Vagina (tissue), 2 donors: ENCODE data around the gene PAPPA. TPM values are rescaled to one million over a fixed set of nuclear protein-coding genes. Genes with fewer than 3 reads are reported as not detected.

Source experiments
- DNase-seq, 2 donors: peaks; one replicate each; pipeline ENCODE4 v3.0.0-alpha.2; 2017; ENCODE audit errors: extremely low spot score in 2 of 2
- H3K27ac ChIP-seq: fragments of 200-600 bp; sonication (generic); one replicate; pipeline ENCODE4 v1.5.1; 2019
- H3K27me3 ChIP-seq: fragments of 200-600 bp; sonication (generic); one replicate; pipeline ENCODE4 v1.5.1; 2019
- H3K36me3 ChIP-seq, 2 donors: fragments of 200-600 bp; sonication (generic); one replicate each; pipeline ENCODE4 v1.5.1; 2017 to 2019
- H3K4me1 ChIP-seq: fragments of 200-600 bp; sonication (generic); one replicate; pipeline ENCODE4 v1.5.1; 2019
- H3K4me3 ChIP-seq, 2 donors: fragments of 200-600 bp; sonication (generic); 1 replicate in 1 of 2; 2 replicates in 1 of 2; pipeline ENCODE4 v1.5.1; 2016 to 2019
- H3K9me3 ChIP-seq: fragments of 200-600 bp; sonication (generic); one replicate; pipeline ENCODE4 v1.5.1; 2019
- POLR2A ChIP-seq, 2 donors: fragments of 450-650 bp; IDR thresholded peaks; one replicate each; pipeline ENCODE4 v1.6.1; 2017; ENCODE audit warnings: antibody characterized with exemption in 2 of 2, mild to moderate bottlenecking in 2 of 2, moderate library complexity in 2 of 2
- POLR2AphosphoS5 ChIP-seq, 2 donors: sonication (generic); formaldehyde crosslinking; IDR thresholded peaks; one replicate each; pipeline ENCODE4 v1.9.0; 2017; ENCODE audit warnings: antibody characterized with exemption in 2 of 2, mild to moderate bottlenecking in 2 of 2, low read depth in 1 of 2; ENCODE audit not compliant: insufficient read depth in 1 of 2
- intact Hi-C: fragments of 100-400 bp; cut with DNase I; formaldehyde crosslinking; loops from one replicate; pipeline ENCODE4 v1.15.1; 2023
- total RNA-seq: library from RNA; depleted of rRNA; stranded (reverse); fragments of >200 nt; gene quantifications from one replicate; pipeline ENCODE4 v1.2.3, GENCODE V29; 2016
- TF ChIP-seq, protein P1 (sequence below), 3 experiments: fragments of 450-650 bp in 2 of 3; fragments of 200-600 bp in 1 of 3; sonication (generic) in 1 of 3; IDR thresholded peaks; one replicate each; pipeline ENCODE4 v1.5.1; 2017 to 2019; ENCODE audit warnings: antibody characterized with exemption in 3 of 3, mild to moderate bottlenecking in 2 of 3, moderate library complexity in 2 of 3

The PAPPA gene
- total RNA-seq, 1 donor from 2014 or later, result 4.4 TPM

DNA sequence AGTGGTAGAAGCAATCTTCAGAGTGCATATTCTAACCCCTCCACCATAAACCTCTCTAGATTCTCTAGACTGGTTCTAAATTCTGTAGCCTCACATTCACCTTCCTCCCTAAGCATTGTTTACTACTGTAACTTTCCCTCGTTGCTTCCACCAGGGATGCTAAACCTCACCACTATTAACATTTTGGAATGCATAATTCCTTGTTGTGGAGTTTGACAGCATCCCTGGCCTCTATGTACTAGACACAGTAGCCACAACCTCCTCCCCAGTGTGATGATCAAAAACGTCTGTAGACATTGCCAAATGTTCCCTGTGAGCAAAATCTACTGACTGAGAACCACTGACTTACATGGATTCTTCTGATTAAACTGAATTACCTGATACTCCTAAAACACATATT lies 18.6 kb downstream of the PAPPA start:
- Histone ChIP-seq H3K27ac (no peak overlapping the region), H3K4me3 (no peak overlapping the region), H3K27me3 (no peaks in the 10 kb centered on the region), H3K4me1 (no peaks in the 10 kb centered on the region), H3K9me3 (no peaks in the 10 kb centered on the region), H3K36me3 (no peaks in the 10 kb centered on the region)
- no peak for TF ChIP-seq POLR2A (IDR thresholded peaks at IDR 0.05)
- TF ChIP-seq POLR2AphosphoS5 (IDR thresholded peaks at IDR 0.05; ENCODE audit: insufficient read depth in 1 of 2, low read depth in 1 of 2), result no peak
- TF ChIP-seq, protein P1, sequence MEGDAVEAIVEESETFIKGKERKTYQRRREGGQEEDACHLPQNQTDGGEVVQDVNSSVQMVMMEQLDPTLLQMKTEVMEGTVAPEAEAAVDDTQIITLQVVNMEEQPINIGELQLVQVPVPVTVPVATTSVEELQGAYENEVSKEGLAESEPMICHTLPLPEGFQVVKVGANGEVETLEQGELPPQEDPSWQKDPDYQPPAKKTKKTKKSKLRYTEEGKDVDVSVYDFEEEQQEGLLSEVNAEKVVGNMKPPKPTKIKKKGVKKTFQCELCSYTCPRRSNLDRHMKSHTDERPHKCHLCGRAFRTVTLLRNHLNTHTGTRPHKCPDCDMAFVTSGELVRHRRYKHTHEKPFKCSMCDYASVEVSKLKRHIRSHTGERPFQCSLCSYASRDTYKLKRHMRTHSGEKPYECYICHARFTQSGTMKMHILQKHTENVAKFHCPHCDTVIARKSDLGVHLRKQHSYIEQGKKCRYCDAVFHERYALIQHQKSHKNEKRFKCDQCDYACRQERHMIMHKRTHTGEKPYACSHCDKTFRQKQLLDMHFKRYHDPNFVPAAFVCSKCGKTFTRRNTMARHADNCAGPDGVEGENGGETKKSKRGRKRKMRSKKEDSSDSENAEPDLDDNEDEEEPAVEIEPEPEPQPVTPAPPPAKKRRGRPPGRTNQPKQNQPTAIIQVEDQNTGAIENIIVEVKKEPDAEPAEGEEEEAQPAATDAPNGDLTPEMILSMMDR (IDR thresholded peaks at IDR 0.05), result no peak
- no peak for DNase-seq
- intact Hi-C loops, result no loop called here

DNA sequence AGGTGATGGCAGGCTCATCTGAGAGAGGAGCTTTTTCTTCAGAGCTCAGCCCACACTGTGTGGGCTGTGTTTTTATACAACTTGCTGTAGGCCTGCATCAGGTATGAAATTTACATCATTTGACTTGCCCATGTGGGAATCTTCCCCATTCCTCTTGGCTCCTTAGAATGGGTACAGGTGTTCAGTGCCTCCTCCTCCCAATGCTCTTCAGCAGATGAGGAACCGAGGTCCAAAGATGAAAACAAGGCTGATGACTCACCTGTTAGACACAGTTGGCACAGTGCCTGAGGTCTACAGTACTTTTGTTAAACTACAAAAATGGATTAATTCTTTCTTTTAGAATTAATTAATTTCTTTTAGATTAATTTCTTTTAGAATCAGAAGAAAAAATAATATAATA lies 20.8 kb downstream of the PAPPA start:
- Histone ChIP-seq H3K36me3 (no peaks in the 10 kb centered on the region), H3K9me3 (no peaks in the 10 kb centered on the region), H3K27me3 (no peaks in the 10 kb centered on the region), H3K4me3 (no peak overlapping the region), H3K4me1 (peaks cover 9% of the 10 kb centered on the region), H3K27ac (no peak overlapping the region)
- intact Hi-C loops, result no loop called here
- no peak for DNase-seq
- TF ChIP-seq POLR2A (IDR thresholded peaks at IDR 0.05) (no peak), POLR2AphosphoS5 (IDR thresholded peaks at IDR 0.05; ENCODE audit: insufficient read depth in 1 of 2, low read depth in 1 of 2) (no peak)
- TF ChIP-seq, protein P1 (IDR thresholded peaks at IDR 0.05), result no peak

DNA sequence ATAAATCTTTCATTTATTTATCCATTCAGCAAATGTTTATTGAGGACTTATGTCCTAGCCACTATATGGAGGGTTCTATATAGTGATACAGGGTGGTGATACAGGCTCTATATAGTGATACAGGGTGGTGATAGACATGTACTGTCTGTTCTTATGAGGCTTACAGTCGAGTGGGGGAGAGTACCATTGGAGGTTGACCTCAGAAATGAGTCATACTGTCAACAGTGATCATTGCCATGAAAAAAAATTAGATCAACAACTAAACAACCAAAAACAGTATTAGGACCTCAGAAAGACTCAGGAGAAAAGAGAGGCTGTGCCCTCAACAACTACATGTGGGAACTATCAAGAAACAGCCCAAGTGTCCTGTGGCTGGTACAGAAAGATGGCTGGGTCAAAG lies 22.0 kb downstream of the PAPPA start:
- Histone ChIP-seq H3K27ac (no peak overlapping the region), H3K4me1 (peaks cover 9% of the 10 kb centered on the region), H3K27me3 (no peaks in the 10 kb centered on the region), H3K36me3 (no peaks in the 10 kb centered on the region), H3K4me3 (no peak overlapping the region), H3K9me3 (no peaks in the 10 kb centered on the region)
- DNase-seq, result no peak
- TF ChIP-seq, protein P1 (IDR thresholded peaks at IDR 0.05), result no peak
- TF ChIP-seq POLR2AphosphoS5 (IDR thresholded peaks at IDR 0.05; ENCODE audit: insufficient read depth in 1 of 2, low read depth in 1 of 2), result no peak
- no peak for TF ChIP-seq POLR2A (IDR thresholded peaks at IDR 0.05)
- intact Hi-C loops, result no loop called here

DNA sequence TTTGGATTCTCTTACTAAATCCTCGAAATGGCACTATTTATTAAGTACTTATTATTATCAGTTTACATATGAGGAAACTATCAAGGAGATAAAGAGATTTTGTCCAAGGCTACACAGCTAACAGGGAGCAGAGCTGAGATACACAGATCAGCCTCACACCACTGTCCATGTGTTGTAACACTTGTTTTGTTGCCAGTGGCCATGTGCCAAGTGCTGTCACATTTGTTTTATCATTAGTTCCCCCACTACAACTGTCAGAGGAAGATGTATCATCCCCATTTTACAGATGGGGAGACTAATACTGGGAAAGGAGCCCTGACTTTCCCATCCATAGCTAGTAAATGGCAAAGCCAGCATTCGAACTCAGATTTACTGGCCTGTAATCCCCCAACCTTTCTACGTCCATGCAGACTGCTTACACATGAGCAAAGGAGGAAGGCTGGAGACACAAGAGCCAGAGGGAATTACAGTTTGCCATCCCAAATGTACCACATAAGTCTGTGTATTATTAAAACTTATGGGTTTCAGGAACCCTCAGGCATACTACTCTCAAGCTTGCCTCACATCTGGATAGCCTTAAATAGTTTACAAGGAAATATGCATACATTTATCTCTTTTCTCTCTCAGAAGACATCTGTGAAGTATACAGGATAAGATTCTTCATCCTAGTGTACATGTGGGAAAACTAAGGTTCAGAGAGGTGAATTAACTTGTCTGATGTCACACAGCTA lies 25.1 kb downstream of the PAPPA start:
- Histone ChIP-seq H3K4me1 (peaks cover 9% of the 10 kb centered on the region), H3K27ac (no peak overlapping the region), H3K27me3 (no peaks in the 10 kb centered on the region), H3K36me3 (no peaks in the 10 kb centered on the region), H3K4me3 (no peak overlapping the region), H3K9me3 (no peaks in the 10 kb centered on the region)
- TF ChIP-seq POLR2AphosphoS5 (IDR thresholded peaks at IDR 0.05; ENCODE audit: insufficient read depth in 1 of 2, low read depth in 1 of 2) (no peak), POLR2A (IDR thresholded peaks at IDR 0.05) (no peak)
- TF ChIP-seq, protein P1 (IDR thresholded peaks at IDR 0.05), result no peak
- DNase-seq, result no peak
- intact Hi-C loops, result no loop called here

DNA sequence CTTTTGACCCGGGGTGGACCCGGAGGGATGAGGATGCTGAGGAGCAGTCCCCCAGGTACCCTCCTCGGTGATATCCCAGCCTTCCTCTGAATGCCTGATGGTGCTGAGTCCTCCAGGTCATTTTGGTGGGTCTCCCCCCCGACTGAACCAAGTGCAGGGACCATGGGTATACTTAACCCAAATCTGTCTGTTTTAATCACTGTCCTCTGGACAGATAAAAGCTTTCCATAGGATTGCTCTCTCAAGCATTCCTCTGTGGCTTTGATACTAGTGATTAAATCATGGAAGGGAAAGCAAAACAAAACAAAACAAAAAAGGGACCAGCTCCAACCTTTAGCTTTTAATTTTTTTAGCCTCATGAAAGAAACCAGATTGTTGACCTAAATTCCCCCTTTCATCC lies 26.0 kb downstream of the PAPPA start:
- H3K27ac ChIP-seq, result no peak overlapping the region
- DNase-seq, result no peak
- intact Hi-C loops, result no loop called here
- H3K27me3 ChIP-seq, result no peaks in the 10 kb centered on the region
- H3K9me3 ChIP-seq, result no peaks in the 10 kb centered on the region
- no peak overlapping the region for H3K4me3 ChIP-seq
- no peak for TF ChIP-seq POLR2AphosphoS5 (IDR thresholded peaks at IDR 0.05; ENCODE audit: insufficient read depth in 1 of 2, low read depth in 1 of 2)
- TF ChIP-seq POLR2A (IDR thresholded peaks at IDR 0.05), result no peak
- TF ChIP-seq, protein P1 (IDR thresholded peaks at IDR 0.05), result no peak
- peaks cover 9% of the 10 kb centered on the region for H3K4me1 ChIP-seq
- H3K36me3 ChIP-seq, result no peaks in the 10 kb centered on the region
